CD4-positive, alpha-beta T cell treated with Interleukin-17A for 4 hours (primary cell): ENCODE data around the gene NSG1.

Source experiments
- DNase-seq: peaks from one replicate; pipeline ENCODE4 v3.0.0-alpha.2; 2020; ENCODE audit warnings: mixed read lengths

NSG1 gene

DNA sequence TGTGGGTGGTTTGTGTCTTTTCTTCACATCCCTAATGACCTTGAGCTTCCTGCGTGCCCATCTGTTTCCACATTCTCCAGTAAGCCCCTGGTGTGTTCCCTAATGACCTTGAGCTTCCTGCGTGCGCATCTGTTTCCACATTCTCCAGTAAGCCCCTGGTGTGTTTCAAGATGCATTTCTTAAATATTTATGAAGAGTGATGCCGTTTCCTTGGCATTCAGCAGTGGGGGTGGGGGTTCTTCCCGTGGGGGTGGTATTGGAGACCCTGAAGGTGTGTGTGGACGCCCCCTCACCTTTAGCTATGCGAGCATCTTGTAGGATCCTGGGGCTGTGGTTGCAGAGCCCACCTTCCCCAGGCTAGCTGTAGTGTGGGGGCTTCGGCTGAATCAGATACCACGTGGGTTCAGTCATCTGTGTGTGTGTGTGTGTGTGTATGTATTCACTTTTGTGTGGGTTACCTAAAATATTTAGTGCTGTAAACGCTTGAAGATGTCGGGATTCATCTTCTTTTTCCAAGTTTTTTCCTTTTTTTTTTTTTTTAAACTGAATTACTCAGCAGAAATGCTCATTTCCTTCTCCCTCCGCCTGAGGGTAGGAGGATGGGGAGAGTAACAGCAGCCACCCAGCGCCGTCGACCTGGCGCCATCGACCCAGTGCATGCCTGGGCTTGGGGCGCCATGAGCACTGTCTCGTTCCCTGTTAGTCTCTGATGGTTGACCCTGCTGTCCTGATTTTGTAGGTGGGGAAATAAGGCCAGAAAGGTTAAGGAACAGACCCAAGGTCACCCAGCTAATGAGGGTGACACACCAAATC, 9.9 kb downstream of the NSG1 start:
- DNase-seq, result no peak

DNA sequence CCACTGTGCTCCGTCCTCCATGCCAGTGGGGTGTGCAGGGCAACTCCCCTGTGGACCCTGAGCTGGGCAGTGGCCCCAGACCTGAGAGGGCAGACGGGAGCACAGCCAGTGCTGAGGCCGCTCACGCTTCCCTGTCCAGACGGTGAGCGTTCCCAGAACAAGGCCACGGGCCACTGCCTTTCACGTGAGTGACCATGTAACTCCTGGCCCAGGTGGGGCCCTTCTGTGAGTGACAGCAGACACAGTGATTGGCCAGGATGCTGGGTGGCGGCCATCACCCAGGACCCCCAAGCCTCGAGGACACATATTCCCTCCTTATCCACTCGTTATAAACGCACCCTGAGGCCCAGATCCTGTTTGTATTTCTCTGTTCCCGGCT, 10.5 kb downstream of the NSG1 start:
- no peak for DNase-seq

DNA sequence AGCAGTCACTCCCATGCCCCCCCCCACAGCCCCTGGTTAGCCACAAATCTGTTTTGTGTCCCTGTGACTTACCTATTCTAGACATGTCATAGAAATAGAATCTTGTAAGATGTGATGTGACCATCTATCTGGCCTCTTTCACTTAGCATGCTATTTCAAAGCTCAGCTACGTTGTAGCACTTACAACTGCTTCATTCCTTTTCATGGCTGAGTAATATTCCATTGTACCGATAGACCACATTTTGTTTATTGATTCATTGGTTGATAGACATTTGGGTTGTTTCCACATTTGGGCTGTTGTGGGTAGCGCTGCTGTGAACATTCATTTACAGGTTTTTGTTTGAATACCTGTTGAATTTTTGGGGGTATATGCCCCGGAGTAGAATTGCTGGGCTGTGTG, 11.5 kb downstream of the NSG1 start:
- DNase-seq, result no peak

DNA sequence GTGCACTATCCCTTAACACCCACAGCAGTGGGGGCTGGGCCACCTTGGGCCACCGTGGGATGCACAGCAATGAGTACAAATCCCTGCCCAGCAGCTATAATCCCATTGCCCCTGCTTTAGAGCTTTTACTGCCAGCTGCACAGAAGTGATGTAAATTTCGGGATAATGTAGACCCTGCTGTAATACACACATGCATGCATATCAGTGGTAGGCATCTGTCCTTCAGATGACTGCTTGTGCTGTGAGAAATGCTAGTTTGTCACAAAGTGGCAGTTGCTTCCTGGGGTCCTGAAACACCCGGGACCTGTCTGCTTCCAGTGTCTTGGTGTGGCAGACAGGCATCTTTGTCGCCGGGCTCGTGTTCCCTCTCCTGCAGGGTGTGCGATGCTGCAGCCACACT, 14.1 kb downstream of the NSG1 start:
- DNase-seq, result no peak

DNA sequence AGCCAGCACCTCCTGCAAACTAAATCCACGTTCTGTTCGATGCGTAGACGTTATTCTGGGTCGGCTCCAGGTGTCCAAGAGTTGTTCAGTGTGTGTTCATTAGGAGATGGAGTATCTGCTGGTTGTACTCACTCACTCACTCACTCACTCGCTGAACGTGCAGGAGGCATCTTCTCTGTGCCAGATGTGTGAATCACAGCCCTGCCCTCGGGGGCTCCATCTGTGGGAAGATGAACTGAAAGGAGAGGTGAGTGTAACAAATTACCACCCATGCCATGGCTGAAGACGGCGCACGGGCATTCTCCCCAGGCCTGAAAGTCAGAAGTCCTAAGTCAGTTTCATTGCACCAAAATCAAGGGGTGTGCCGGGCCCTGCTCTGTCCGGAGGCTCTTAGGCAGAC, 16.1 kb downstream of the NSG1 start:
- no peak for DNase-seq

DNA sequence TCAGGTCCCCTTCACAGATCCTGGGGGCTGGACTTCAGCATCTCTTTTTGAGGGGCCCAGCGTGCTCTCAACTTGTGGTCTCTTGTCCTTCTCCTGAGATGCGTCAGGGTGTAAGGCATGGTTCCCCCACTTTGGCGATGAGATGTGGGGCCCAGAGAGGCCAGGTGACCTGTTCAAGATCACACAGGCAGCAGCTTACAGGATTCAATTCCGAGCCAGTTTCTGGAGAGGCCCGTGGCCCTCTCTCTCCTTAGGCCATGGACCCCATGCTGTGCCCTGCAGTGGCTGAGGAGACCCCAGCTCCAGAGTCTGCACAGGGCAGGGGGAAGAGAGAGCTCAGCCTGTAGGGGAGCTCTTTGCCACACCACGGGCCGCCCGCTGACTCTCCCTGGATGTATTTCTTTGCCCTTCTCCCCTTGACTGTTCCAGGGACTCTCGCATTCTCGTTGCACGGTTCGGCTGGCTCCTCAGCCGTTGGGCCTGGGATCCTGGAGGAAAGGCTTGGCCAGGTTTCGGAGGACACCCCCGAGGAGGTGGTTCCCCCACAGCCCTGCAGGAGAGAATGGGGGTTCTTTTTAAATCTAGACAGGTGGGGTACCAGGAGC, 18.6 kb downstream of the NSG1 start:
- DNase-seq, result no peak

DNA sequence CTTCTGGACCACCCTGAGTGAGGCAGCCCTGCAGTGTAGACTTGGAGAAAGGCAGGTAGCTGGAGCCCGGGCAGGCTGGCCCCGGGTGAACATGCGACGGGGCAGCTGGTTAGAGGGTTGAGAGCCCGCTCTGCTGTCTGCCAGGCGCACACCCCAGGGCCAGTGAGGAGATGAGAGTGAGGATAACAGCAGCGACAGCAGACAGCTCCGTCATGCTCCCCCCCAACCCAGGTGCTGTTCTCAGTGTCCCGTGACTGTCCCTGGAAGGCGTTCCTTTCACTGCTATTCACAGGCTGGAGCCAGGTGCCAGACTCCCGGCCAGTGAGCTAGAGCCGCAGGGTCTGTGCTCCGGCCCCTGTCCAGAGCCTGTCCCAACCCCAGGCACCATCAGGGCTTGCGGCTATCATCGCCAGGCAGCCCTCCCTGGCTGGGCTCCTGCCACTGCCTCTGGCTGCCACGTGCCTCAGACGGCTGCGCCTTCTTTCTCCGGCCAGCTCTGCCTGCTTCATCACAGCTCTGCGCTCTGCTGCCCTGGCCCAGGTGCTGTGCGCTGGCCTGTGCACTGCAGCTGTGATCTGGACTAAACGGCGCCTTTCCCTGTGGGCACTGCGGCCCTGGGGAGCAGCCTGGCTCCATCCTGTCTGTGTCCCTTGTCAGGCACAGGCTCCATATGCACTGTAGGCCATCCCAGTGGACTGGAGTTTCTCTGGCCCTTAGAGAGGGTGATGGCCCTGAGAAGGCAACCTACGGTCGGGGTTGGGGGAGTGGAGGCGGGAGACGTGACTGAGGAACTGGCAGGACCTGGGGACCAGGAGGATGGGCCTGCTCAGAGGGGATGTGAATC, 19.8 kb downstream of the NSG1 start:
- DNase-seq, result no peak

DNA sequence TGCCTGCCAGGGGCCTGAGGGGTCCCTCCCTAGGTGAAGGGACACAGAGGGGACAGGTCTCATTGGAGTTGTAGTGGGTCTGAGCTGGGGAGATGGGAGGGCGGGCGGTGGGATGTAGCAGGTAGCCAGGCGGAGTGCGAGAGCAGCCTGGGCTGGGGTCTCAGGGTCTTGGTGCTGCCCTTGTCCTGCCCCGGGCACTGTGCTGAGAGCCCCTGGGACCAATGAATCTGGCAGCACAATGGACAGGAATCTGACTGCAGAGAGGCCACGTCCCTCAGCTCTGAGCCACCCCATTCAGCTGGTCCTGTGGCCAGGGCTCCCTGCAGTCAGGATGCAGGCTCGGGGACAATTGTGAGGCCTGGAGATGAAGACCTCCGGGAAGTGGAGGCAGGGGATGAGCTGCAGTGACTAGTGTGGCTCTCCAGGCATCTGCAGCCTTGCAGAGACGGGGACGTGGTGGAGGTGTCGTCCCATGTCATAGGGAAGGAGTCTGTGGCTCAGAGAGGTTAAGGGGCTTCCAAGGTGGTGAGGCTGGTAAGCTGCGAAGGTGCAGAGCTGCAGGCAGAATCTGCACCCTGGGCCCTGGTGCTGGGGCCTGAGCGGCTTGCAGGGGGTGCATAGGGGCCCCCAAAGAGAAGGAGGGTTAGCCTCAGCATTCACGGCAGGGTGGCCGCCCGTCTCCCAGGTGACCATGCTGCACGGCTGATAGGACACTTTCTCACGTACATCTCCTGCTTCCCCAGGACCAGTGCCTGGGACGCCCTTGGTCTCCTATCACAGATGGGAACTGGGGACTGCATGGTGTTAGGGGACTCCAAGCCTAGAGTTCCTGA, 20.6 kb downstream of the NSG1 start:
- DNase-seq, result no peak

DNA sequence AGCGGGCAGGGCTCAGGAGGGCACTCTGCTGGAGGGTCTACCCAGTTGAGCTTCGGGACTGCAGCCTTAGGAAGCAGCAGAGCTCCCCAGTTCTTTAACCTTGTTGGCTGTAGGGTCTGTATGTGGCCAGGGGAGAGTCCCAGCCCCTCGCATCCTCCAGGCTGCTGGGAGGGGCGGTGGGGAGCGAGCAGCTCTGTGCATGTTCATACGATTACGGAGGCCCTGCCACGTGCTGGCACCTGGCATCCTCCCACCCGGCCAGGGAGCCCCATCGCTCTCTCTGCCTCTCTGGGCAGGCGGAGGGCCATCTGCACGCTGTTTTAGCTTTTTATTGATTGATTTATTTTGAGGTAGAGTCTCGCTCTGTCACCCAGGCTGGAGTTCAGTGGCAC, 21.2 kb downstream of the NSG1 start:
- DNase-seq, result no peak

DNA sequence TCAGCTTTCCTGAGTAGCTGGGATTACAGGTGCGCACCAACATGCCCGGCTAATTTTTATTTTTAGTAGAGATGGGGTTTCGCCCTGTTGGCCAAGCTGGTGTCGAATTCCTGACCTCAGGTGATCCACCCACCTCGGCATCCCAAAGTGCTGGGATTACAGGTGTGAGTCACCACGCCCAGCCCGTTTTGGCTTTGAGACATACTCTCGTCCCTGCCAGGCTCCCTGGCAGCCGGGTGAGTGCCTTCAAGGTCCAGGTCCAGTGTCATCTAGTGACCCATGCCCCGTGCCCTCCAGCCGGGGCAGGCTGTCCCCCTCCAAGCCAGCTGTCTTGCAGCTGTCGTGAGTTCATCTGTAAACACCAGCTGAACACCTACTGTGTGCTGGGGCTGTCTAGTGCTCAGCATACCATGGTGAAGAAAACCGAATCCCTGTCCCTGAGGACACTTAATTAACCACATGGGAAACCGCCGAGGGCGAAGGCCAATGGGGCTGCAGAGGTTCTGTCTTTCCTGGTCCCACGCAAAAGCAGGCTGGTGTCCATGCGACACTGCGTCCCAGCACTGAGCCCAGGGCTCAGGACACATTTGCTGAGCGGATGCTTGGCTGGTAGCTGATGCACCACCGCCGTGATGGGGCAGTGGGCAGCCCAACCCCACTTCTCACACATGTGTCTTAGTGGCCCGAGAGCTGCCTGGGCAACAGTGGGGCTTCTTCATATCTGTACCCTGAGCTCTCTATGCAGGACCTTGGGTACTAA, 21.9 kb downstream of the NSG1 start:
- no peak for DNase-seq

DNA sequence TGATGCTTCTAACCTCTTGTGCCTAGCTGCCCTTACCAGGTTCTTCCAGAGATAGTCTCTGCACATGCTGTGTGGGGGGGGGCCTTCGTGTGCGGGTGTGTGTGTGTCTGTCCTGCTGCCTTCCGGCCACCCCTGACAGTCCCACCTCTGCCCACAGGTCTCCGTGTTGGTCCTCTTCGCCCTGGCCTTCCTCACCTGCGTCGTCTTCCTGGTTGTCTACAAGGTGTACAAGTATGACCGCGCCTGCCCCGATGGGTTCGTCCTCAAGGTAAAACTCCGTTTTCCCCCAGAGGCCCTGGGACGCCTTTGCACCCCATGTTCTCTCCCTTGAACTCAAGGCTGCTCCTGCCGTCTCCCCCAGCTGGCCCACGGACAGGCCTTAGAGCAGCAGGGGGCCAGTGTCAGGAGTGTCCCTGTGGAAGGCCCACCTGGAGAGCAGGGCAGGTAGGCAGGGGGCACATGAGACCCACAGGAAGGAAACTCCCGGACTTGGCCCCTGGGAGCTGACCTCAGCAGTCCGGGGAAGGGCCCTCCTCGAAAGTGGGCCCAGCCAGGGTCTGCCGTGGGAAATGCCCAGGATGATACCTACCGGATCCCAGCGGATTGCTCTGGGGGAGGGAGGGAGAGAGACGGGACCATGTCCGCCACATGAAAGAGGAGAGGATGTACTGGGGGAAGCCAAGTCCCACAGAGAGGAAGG, 22.7 kb downstream of the NSG1 start:
- DNase-seq, result no peak

DNA sequence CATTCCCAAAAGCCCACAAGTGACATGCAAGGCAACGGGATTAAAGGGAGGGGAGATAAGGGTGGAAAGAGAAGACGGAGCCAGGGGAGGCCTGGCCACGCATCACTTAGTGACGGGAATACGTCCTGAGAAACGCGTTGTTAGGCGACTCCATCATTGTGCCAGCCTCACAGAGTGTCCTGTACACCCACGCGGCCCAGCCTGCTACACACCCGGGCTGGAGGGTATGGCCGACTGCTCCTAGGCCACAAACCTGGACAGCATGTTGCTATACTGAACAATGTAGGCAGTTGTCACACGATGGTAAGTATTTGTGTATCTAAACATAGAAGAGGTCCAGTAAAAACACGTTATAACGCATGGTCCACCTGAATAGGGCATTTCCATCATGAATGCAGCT, 23.4 kb downstream of the NSG1 start:
- DNase-seq, result no peak

DNA sequence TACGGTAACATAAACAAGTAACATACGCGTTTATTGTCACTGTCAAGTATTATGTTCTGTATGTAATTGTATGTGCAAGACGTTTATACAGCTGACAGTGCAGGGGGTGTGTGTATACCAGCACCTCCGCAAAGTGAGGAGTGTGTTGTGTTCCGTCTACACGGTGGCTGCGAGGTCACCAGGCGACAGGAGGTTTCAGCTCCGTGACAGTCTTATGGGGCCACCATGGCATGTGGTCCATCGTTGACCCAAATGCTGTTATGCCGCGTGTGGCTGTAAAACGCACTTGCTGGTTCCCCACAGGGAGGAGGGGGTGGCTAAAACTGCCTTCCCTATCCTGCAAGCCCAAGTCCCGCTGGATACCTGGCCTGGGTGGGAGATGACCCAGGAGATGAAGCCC, 25.0 kb downstream of the NSG1 start:
- no peak for DNase-seq

DNA sequence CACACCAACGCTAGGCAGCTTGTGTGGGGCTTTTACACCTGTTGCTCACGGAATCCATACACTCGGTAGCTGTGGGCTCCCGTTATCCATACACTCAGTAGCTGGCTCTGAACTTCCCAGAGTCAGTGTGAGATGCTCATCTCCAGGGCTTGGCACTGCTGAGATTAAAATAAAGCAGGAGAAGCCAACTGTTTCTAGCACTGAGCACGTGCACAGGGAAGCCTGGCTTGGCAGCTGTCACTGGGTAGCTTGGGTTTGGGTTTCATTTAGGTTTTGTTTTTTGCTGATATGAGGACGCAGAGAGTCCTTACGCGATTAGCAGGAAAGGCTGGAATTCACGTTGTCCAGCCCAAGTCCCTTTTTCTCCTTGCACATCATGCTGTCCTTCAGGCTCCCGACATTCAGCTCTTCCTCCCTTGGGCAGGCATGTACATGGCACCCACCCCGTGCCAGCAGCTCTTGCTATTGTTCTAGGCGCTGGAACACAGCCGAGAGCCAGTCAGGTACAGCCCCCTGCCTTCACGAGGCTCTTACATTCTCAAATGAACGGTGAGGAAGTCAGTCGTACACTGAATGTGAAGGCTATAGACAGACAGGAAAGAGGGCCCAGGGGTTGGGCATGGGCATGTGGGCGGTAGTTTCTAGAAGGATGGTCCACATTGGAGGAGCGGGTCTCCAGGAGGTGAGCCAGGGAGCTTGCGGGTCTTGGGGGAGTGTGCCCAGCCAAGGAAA, 25.9 kb downstream of the NSG1 start:
- DNase-seq, result no peak

DNA sequence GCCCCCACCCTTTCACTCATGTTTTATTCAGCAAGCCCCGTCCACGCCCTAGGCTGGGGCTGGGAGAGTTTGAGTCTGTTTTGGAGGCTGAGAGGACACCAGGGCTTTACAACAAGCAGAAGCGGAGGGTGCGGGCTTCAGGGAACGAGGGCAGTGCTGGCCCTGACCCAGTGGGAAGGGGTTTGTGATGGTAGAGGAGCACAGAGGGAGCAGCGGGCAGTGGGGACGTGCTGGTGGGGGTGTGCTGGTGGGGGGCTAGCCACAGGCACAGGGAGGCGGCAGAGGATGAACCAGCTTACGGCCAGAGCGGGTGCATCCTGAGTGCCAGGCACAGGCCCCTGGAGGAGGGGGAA, 26.4 kb downstream of the NSG1 start:
- DNase-seq, result no peak

DNA sequence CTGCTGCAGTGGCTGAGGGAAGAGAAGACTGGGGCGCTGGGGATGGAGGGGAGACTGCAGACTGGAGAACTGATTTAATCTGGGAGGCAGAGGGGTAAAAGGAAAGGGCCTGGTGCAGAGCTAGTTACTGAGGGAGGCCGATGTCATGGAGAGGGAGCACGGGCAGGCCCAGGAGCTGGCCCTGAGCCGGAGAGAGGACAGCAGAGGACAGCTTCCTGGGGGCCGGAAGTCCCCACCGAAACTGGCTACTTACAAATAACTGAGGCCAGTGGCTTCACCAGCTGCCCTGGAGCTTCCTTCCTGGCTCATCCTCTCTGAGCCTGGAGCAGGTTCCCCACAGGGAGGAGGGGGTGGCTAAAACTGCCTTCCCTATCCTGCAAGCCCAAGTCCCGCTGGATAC, 26.9 kb downstream of the NSG1 start:
- DNase-seq, result no peak

DNA sequence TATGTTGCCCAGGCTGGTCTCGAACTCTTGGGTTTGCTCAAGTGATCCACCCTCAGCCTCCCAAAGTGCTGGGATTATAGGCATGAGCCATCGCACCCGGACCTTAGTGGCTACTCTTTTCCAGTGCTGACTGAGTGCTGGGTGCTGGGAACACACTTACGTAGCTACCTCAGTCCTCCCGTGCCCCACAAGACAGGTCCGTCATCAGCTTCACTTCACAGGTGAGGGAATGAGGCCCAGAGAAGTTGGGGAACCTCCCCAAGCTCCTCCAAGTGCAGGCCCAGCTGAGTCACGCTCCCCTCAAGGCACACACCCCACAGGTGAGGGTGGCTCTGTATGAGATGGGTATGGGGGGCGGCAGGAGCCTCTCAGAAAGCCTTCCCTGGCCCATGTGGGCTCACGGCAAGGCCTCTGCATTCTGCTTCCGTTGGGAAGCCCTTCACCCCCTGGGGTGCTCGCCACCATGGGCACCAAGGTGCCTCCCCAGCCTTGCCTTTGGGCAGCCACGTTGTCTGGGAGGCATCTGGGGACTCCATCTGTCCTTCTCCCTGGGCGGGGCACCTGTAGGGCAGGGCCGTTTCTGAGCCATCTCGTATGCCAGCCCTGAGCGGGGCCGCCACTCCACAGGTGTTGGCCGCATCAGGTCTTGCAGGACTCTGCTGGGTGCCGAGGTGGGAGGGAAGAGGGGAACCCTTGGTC, 28.4 kb downstream of the NSG1 start:
- no peak for DNase-seq

DNA sequence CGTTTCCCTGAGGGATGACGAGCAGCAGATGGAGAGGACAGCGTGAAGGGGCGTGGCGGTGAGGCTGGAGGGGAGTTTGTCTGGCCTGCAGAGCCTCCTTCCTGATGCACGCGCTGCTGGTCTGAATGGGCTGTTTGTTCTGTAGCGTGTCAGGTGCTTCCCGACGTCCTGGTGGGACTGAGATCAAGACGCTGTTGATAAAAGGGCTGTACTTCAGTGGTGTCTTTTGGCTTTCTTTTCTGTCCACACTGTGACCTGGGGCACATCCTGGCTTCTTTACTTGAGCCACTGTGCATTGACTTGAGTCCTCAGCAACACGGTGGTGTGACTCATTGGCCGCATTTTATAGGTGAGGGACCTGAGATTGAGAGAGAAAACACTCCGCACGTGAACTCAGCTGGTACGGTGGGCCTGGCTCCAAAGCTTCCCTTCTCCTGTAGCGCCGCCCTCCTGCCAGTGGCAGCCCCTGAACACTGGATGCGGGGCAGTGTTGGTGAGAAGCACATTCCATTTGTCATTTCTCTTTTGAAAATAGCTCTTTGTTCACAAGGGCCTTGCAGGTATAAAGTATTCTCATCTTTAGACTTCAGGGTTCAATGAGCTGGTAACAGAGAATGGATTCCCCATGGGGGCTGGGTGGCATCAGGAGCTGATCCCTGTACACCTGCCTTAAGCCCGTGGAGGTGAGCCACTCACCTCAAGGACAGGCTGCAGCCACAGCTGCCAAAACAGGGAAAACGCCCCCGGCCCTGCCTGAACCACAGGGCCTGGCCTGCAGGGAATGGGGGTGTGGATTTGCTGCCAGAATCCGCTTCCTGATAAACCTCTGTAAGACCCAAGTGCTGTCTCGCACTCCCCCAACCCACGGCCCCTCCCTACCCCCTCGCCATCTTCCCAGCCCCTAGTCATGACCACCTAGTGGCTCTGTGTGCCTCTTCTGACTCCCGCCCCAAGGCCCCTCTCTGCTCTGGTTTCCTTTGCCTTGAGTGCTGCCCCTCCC, 29.2 kb downstream of the NSG1 start:
- no peak for DNase-seq

DNA sequence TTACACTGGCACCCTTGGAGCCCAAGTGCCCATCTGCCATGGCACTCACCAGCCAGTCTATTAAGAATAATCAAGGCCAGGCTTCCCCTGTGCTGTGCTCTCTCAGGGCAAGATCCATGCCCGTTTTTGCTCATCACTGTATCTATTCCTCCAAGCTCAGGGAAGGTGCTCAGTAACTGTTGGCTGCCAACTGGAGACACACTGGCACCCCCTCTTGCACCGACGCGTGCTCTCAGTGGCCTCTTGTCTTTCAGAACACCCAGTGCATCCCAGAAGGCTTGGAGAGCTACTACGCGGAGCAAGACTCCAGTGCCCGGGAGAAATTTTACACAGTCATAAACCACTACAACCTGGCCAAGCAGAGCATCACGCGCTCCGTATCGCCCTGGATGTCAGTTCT, 30.1 kb downstream of the NSG1 start:
- no peak for DNase-seq
